Eye (tissue), 1 donor: Measurements from ENCODE around the gene USP33.
"Not testable (repeated sequence)": the region's sequence is repeated elsewhere in the genome, so short reads cannot be mapped to it uniquely, and the experiment has no call there.

ENCODE experiments used
- DNase-seq: peaks from one replicate; pipeline ENCODE4 v3.0.0-alpha.2; 2015

Gene USP33

GRCh38 chr1:77668924-77669449, 90.7 kb downstream of the USP33 start:
- DNase-seq, result no peak

GRCh38 chr1:77664939-77665516, 94.6 kb downstream of the USP33 start:
- DNase-seq, result peak; percentile 35

- DNase-seq, result no peak
These were observed 98.0 kb downstream of the USP33 start for GRCh38 chr1:77661696-77662095.

- DNase-seq, result no peak
These were observed 99.6 kb downstream of the USP33 start for GRCh38 chr1:77659879-77660593.

- DNase-seq, result no peak
These were observed 101.4 kb downstream of the USP33 start for GRCh38 chr1:77658271-77658670.

- peak; percentile 11 for DNase-seq
These were observed 104.1 kb downstream of the USP33 start for GRCh38 chr1:77655431-77655974.

GRCh38 chr1:77652970-77653516, 106.6 kb downstream of the USP33 start:
- no peak for DNase-seq

GRCh38 chr1:77652268-77652667, 107.4 kb downstream of the USP33 start:
- DNase-seq, result peak; percentile 18

GRCh38 chr1:77649127-77649526, 110.5 kb downstream of the USP33 start:
- no peak for DNase-seq

GRCh38 chr1:77646224-77646623, 113.4 kb downstream of the USP33 start:
- DNase-seq, result not testable (repeated sequence)
